ENCODE data around the gene ZNF320.
"Not testable (repeated sequence)": the region's sequence is repeated elsewhere in the genome, so short reads cannot be mapped to it uniquely, and the experiment has no call there.

Gene ZNF320

GRCh38 chr19:52941523-52941922 lies 44.1 kb upstream of the ZNF320 start:
- H3K27ac ChIP-seq (ENCODE audit: low read length); H3K36me3 ChIP-seq (ENCODE audit: control insufficient read depth in 2 of 2, insufficient read depth in 2 of 2, low read length in 2 of 2); H3K9me3 ChIP-seq (ENCODE audit: control insufficient read depth in 2 of 2, low read length in 2 of 2); H3K4me1 ChIP-seq (ENCODE audit: control insufficient read depth, insufficient read depth, low read length); H3K27me3 ChIP-seq (ENCODE audit: control insufficient read depth in 1 of 2, insufficient read depth in 2 of 2, low read length in 2 of 2): not testable (repeated sequence)
- H3K9ac ChIP-seq (ENCODE audit: low read length in 2 of 2): peak overlapping the region in 1 of 2 donors; percentile 94
- H3K4me3 ChIP-seq (ENCODE audit: low read length in 2 of 2): peak overlapping the region; percentile 81 to 94

GRCh38 chr19:52940905-52941304 lies 43.5 kb upstream of the ZNF320 start:
- not testable (repeated sequence) for H3K9ac ChIP-seq (ENCODE audit: low read length in 2 of 2); H3K4me3 ChIP-seq (ENCODE audit: low read length in 2 of 2); H3K27me3 ChIP-seq (ENCODE audit: control insufficient read depth in 1 of 2, insufficient read depth in 2 of 2, low read length in 2 of 2); H3K4me1 ChIP-seq (ENCODE audit: control insufficient read depth, insufficient read depth, low read length); H3K36me3 ChIP-seq (ENCODE audit: control insufficient read depth in 2 of 2, insufficient read depth in 2 of 2, low read length in 2 of 2); H3K27ac ChIP-seq (ENCODE audit: low read length); H3K9me3 ChIP-seq (ENCODE audit: control insufficient read depth in 2 of 2, low read length in 2 of 2)

DNA sequence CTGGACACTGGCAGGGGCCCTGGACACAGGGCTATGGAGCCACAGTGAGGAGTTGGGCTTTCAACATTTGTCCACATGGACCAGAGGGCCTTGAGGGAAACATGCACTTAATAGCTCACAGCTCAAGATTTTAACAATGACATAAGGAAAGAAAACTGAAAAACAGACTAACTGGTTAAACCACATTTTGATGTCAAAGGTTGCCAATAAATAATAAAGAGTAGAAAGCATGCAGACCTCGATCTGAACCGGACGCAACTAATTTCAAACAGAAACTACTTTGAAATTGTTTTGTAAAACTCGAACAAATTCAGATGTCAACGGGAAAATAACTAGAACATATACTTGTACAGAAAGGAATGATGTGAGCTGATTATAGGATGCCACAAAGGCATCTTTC lies 41.3 kb upstream of the ZNF320 start:
- H3K9ac ChIP-seq (ENCODE audit: low read length in 2 of 2): no peak overlapping the region
- no peaks in the 10 kb centered on the region for H3K9me3 ChIP-seq (ENCODE audit: control insufficient read depth in 2 of 2, low read length in 2 of 2)
- peaks cover 0 to 4% of the 10 kb centered on the region in 2 donors for H3K36me3 ChIP-seq (ENCODE audit: control insufficient read depth in 2 of 2, insufficient read depth in 2 of 2, low read length in 2 of 2)
- no peak overlapping the region for H3K27ac ChIP-seq (ENCODE audit: low read length)
- no peaks in the 10 kb centered on the region for H3K27me3 ChIP-seq (ENCODE audit: control insufficient read depth in 1 of 2, insufficient read depth in 2 of 2, low read length in 2 of 2)
- peaks cover 7% of the 10 kb centered on the region for H3K4me1 ChIP-seq (ENCODE audit: control insufficient read depth, insufficient read depth, low read length)
- H3K4me3 ChIP-seq (ENCODE audit: low read length in 2 of 2): no peak overlapping the region

DNA sequence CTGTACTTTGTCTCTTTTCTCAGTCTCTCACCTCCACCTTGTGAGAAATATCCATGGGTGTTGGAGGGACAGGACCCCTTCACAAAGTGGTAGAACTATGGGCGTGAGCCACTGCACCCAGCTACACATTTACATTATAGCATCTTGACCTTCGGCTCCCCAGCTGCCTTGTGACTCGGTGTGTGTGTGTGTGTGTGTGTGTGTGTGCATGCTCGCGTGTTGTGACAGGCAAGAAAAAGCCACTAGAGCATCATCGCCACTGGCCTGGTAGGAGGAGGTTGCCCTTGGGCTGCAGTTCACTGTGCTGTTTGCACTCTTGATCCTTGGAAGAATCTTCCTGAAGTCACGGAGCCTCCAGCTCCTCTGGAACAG lies 39.5 kb upstream of the ZNF320 start:
- Histone ChIP-seq H3K9me3 (ENCODE audit: control insufficient read depth in 2 of 2, low read length in 2 of 2) (no peaks in the 10 kb centered on the region), H3K4me1 (ENCODE audit: control insufficient read depth, insufficient read depth, low read length) (peaks cover 4% of the 10 kb centered on the region), H3K9ac (ENCODE audit: low read length in 2 of 2) (no peak overlapping the region), H3K27me3 (ENCODE audit: control insufficient read depth in 1 of 2, insufficient read depth in 2 of 2, low read length in 2 of 2) (no peaks in the 10 kb centered on the region), H3K27ac (ENCODE audit: low read length) (no peak overlapping the region), H3K36me3 (ENCODE audit: control insufficient read depth in 2 of 2, insufficient read depth in 2 of 2, low read length in 2 of 2) (peaks cover 0 to 4% of the 10 kb centered on the region in 2 donors), H3K4me3 (ENCODE audit: low read length in 2 of 2) (no peak overlapping the region)

DNA sequence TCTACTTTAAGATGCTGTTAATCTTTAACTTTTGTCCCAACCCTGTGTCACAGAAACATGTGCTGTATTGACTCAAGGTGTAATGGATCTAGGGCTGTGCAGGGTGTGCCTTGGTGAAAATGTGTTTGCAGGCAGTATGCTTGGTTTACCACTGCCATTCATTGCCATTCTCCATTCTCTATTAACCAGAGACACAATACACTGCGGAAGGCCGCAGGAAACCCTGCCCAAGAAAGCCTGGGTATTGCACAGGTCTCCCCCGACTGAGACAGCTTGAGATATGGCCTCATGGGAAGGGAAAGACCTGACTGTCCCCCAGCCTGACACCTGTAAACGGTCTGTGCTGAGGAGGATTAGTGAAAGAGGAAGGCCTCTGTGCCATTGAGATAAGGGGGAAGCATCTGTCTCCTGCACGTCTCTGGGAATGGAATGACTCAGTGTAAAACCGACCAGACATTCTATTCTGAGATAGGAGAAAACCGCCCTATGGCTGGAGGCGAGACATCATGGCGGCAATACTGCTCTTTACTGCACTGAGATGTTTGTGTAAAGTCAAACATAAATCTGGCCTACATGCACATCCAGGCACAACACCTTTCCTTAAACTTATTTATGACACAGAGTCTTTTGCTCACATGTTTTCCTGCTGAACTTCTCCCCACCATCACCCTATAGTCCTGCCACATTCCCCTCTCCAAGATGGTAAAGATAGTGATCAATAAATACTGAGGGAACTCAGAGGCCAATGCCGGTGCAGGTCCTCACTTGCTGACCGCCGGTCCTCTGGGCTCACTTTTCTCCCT lies 38.9 kb upstream of the ZNF320 start:
- no peaks in the 10 kb centered on the region for H3K4me1 ChIP-seq (ENCODE audit: control insufficient read depth, insufficient read depth, low read length)
- H3K27ac ChIP-seq (ENCODE audit: low read length): no peak overlapping the region
- H3K9ac ChIP-seq (ENCODE audit: low read length in 2 of 2): no peak overlapping the region
- no peaks in the 10 kb centered on the region for H3K9me3 ChIP-seq (ENCODE audit: control insufficient read depth in 2 of 2, low read length in 2 of 2)
- no peaks in the 10 kb centered on the region for H3K27me3 ChIP-seq (ENCODE audit: control insufficient read depth in 1 of 2, insufficient read depth in 2 of 2, low read length in 2 of 2)
- H3K4me3 ChIP-seq (ENCODE audit: low read length in 2 of 2): no peak overlapping the region
- peaks cover 0 to 4% of the 10 kb centered on the region in 2 donors for H3K36me3 ChIP-seq (ENCODE audit: control insufficient read depth in 2 of 2, insufficient read depth in 2 of 2, low read length in 2 of 2)

- H3K4me1 ChIP-seq (ENCODE audit: control insufficient read depth, insufficient read depth, low read length): no peaks in the 10 kb centered on the region
- no peaks in the 10 kb centered on the region for H3K9me3 ChIP-seq (ENCODE audit: control insufficient read depth in 2 of 2, low read length in 2 of 2)
- no peak overlapping the region for H3K9ac ChIP-seq (ENCODE audit: low read length in 2 of 2)
- H3K27ac ChIP-seq (ENCODE audit: low read length): no peak overlapping the region
- H3K4me3 ChIP-seq (ENCODE audit: low read length in 2 of 2): no peak overlapping the region
- peaks cover 0 to 4% of the 10 kb centered on the region in 2 donors for H3K36me3 ChIP-seq (ENCODE audit: control insufficient read depth in 2 of 2, insufficient read depth in 2 of 2, low read length in 2 of 2)
- H3K27me3 ChIP-seq (ENCODE audit: control insufficient read depth in 1 of 2, insufficient read depth in 2 of 2, low read length in 2 of 2): no peaks in the 10 kb centered on the region
Measured at GRCh38 chr19:52935434-52935833, 38.0 kb upstream of the ZNF320 start.

DNA sequence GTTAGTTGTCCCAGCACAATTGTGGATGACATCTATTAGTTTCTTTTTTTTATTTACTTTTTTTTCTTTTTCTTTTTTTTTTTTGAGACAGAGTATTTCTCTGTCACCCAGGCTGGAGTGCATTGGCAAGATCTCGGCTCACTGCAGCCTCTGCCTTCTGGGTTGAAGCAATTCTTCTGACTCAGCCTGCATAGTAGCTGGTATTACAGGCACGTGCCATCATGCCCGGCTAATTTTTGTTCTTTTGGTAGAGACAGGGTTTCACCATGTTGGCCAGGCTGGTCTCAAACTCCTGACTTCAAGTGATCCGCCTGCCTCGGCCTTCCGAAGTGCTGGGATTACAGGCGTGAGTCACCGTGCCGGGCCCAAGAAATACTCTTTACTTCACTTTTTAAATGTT lies 27.2 kb upstream of the ZNF320 start:
- not testable (repeated sequence) for H3K4me3 ChIP-seq (ENCODE audit: low read length in 2 of 2); H3K27ac ChIP-seq (ENCODE audit: low read length); H3K9me3 ChIP-seq (ENCODE audit: control insufficient read depth in 2 of 2, low read length in 2 of 2); H3K4me1 ChIP-seq (ENCODE audit: control insufficient read depth, insufficient read depth, low read length); H3K9ac ChIP-seq (ENCODE audit: low read length in 2 of 2); H3K27me3 ChIP-seq (ENCODE audit: control insufficient read depth in 1 of 2, insufficient read depth in 2 of 2, low read length in 2 of 2); H3K36me3 ChIP-seq (ENCODE audit: control insufficient read depth in 2 of 2, insufficient read depth in 2 of 2, low read length in 2 of 2)

- Histone ChIP-seq H3K4me1 (ENCODE audit: control insufficient read depth, insufficient read depth, low read length) (peaks cover 9% of the 10 kb centered on the region), H3K27me3 (ENCODE audit: control insufficient read depth in 1 of 2, insufficient read depth in 2 of 2, low read length in 2 of 2) (no peaks in the 10 kb centered on the region), H3K9me3 (ENCODE audit: control insufficient read depth in 2 of 2, low read length in 2 of 2) (no peaks in the 10 kb centered on the region), H3K36me3 (ENCODE audit: control insufficient read depth in 2 of 2, insufficient read depth in 2 of 2, low read length in 2 of 2) (peaks cover 0 to 3% of the 10 kb centered on the region in 2 donors), H3K9ac (ENCODE audit: low read length in 2 of 2) (peak overlapping the region; percentile 29 to 90), H3K4me3 (ENCODE audit: low read length in 2 of 2) (peak overlapping the region; percentile 85 to 97), H3K27ac (ENCODE audit: low read length) (no peak overlapping the region)
Measured at GRCh38 chr19:52923778-52924593, 26.6 kb upstream of the ZNF320 start.

GRCh38 chr19:52922841-52923777 lies 25.7 kb upstream of the ZNF320 start, which contains the start of gene ZNF888:
ZNF888 (minus strand) TSS chr19:52923428; CDS start chr19:52917873, 5,555 bp downstream.
- Histone ChIP-seq H3K27me3 (ENCODE audit: control insufficient read depth in 1 of 2, insufficient read depth in 2 of 2, low read length in 2 of 2) (no peaks in the 10 kb centered on the region), H3K9ac (ENCODE audit: low read length in 2 of 2) (peak within 1 kb of the TSS; percentile 81 to 90), H3K4me1 (ENCODE audit: control insufficient read depth, insufficient read depth, low read length) (peaks cover 9% of the 10 kb centered on the region), H3K4me3 (ENCODE audit: low read length in 2 of 2) (peak within 1 kb of the TSS; percentile 85 to 97), H3K36me3 (ENCODE audit: control insufficient read depth in 2 of 2, insufficient read depth in 2 of 2, low read length in 2 of 2) (no peaks in the 10 kb centered on the region), H3K27ac (ENCODE audit: low read length) (peak within 1 kb of the TSS; percentile 76), H3K9me3 (ENCODE audit: control insufficient read depth in 2 of 2, low read length in 2 of 2) (no peaks in the 10 kb centered on the region)

DNA sequence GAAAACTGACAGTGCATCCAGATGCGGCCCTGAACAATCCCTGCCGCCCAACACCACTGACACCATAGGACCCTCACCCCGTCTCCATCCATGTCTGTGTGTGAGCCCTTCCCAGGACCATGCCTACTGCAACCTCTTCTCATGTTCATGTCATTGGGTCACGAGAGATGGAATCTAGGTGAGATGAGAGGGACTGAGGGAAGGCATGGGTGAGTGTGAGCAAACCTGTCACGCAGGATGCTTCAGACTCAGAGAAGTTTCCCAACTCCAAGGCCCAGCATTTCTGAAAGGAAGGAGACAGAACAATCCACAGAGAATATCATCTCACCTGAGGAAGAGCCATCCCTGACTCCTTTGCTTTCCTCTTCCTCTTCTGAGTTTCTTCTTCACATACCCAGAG lies 20.1 kb upstream of the ZNF320 start:
- H3K27ac ChIP-seq (ENCODE audit: low read length): no peak overlapping the region
- H3K36me3 ChIP-seq (ENCODE audit: control insufficient read depth in 2 of 2, insufficient read depth in 2 of 2, low read length in 2 of 2): no peaks in the 10 kb centered on the region

More for the DNA sequence above, 20.1 kb upstream of the ZNF320 start:
- Histone ChIP-seq H3K4me3 (ENCODE audit: low read length in 2 of 2) (no peak overlapping the region), H3K27me3 (ENCODE audit: control insufficient read depth in 1 of 2, insufficient read depth in 2 of 2, low read length in 2 of 2) (no peaks in the 10 kb centered on the region), H3K4me1 (ENCODE audit: control insufficient read depth, insufficient read depth, low read length) (peaks cover 5% of the 10 kb centered on the region), H3K9me3 (ENCODE audit: control insufficient read depth in 2 of 2, low read length in 2 of 2) (no peaks in the 10 kb centered on the region), H3K9ac (ENCODE audit: low read length in 2 of 2) (no peak overlapping the region)

Data from stomach smooth muscle (tissue), 2 donors.